Measurements from ENCODE around the gene SMOC2.
"Not testable (repeated sequence)": the region's sequence is repeated elsewhere in the genome, so short reads cannot be mapped to it uniquely, and the experiment has no call there.

Gene SMOC2

DNA sequence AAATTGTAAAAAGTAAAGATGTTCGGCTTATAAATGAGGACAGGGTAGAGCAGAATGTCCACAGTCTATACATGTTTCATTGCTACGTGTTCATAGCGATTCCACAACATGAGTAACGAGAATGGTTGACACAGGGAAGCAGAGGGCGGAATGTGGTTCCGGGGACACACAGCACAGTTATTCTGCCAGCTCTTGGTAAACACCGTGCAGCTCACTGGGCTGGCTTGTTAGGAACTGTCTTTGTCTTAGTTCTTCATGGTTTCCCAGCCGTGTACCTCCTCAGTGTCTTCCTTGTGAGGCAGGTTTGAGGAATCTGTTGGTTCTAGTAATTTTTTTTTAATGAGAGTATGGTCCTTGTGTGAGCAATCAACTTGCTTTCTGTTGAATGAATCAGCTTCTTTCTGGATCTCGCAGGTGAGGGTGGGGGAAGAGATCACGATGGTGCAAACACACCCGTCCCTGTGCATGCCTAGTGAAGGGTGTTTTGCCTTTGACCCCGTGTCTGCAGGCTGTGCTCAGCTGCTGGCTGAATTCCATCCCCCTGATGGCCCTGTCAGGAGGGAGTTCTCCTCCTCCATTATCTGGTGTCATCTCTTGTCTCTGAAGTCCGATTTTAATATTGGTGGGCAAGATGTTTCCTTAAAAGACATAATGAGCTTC, 168.2 kb downstream of the SMOC2 start:
- no peak for DNase-seq

DNA sequence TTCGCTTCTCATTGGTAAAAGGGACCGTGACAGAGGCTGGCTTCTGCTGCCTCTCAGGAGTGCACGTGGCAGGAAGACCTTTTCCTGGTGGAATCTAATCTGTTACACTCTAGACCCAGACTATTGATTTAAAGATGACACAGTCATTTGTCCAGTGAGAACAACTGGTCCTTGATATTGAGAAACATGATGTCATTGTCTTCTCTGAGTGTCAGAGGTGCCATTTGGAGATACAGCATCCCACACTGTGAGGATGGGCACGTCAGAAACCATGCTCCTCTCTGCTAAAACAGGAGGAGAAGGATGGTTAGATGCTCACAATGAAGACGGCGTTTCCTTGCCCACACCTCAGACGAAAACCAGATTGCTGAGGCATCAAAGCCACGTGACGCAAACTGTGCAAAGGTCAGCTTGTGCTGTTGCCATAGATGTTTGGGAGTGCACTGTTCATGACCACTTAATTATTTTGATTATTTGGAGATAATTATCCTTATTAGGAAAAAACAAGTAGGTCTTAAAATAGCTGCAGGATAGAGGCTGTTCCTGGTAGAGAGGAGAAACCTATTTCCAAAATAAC, 169.0 kb downstream of the SMOC2 start:
- no peak for DNase-seq

DNA sequence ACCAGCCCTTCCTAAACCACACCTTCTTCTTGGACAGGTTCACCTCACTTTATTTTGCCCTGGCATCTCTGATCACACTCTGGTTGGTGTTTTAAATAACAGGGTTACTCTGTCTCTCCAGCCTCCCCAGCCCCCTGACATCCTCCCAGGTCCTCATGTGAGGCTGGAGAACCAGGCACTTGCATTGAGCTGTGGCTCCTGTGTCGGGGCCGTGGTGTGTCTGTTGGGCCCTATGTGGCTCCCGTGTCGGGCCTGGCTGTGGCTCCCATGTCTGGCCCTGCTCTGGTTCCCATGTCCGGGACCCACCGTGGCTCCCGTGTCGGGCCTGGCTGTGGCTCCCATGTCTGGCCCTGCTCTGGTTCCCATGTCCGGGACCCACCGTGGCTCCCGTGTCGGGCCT, 170.0 kb downstream of the SMOC2 start:
- DNase-seq, result not testable (repeated sequence)

DNA sequence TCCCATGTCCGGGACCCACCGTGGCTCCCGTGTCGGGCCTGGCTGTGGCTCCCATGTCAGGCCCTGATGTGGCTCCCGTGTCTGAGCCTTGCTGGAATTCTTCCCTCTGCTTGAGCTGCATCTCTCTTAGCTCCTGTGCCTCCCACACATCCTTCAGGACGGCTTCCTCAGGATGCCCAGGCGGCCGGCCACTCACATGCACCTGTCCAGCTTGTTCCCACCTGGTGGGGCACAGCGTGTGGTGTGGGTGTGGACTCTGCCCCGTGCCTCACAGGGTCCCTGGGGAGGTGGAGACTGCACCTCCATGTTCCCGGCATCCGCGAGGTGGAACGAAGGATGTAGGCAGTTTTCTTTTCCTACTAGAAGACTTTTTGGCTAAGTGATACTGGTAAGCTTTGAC, 170.7 kb downstream of the SMOC2 start:
- no peak for DNase-seq

DNA sequence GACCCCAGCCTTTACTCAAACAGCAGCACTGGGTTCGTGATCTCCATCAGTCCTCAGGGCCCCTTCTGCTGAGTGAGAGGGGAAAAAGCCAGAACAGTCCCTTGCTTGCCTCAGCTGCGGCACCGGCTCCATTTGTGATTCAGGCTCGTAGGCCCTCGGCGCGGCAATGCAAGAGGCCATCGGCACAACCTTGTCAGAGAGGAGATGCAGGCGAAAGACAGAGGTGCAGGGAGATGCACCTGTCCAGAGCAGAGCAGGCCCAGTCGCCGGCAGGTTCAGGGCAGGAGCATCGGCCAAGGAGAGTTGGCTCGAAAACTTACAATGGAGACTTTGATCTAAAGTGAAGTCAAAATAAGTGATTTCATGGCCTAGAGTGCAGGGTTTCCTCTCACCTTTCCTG, 171.6 kb downstream of the SMOC2 start:
- no peak for DNase-seq

DNA sequence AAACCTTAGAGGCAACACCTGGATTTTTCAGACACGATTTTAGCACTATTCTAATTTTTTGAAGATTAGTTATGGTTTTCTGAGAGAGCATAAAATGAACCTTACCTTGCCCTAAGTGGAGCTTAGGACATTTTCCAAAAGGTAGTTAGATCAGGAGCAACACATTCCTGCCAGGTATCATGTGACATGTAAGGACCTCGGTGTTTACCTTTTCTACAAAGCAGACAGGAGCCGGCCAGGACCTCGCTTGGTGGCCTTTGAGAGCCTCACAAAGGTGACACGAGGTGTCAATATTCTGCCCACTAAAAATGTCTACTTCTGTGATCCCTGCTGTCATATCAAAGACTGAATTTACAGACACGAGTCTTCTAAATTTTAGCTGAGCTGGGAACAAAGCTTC, 174.9 kb downstream of the SMOC2 start:
- DNase-seq, result no peak

DNA sequence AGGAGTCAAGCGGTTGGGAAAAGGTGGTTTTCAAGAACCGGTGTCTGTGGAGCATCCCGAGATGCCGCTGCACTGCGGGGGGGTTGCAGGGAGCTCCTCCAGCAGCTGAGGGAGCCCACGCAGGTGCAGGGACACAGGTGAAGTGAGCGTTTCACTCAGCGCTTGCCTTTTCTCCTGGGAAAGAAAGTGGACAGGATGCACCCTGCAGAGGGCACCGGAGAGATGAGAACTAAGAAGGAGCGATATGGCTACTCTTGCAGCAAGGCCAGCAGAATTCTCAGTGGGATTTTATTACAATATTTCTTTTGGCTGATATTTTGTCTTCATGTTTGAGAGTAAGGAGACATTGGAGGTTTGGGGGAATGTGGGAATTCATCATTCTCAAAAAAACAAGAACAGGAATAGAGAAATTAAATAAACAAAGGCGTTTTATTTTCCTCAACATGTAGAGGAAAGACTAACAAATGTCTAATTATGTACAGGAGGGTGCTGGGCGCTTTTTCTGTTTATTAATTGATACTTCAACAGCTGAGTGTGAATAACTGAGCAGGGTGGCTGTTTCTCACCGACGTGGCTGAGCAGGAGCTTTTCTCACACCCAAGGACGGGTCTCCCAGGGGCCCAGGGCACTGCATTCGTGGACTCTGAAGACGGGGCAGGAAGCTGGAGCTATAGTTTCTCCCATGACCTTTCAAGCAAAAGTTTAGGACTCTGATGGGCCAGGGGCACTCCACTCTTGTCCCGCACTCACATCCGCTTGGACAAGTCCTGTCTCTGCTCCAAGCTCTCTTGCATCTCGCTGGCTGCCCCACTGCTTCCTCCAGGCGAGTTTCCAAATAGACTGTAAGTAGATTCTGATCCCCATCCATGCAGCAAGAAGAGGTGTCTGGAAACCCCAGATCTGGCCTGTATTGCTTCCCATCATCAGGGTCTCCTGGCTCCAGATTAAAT, 176.1 kb downstream of the SMOC2 start:
- no peak for DNase-seq

DNA sequence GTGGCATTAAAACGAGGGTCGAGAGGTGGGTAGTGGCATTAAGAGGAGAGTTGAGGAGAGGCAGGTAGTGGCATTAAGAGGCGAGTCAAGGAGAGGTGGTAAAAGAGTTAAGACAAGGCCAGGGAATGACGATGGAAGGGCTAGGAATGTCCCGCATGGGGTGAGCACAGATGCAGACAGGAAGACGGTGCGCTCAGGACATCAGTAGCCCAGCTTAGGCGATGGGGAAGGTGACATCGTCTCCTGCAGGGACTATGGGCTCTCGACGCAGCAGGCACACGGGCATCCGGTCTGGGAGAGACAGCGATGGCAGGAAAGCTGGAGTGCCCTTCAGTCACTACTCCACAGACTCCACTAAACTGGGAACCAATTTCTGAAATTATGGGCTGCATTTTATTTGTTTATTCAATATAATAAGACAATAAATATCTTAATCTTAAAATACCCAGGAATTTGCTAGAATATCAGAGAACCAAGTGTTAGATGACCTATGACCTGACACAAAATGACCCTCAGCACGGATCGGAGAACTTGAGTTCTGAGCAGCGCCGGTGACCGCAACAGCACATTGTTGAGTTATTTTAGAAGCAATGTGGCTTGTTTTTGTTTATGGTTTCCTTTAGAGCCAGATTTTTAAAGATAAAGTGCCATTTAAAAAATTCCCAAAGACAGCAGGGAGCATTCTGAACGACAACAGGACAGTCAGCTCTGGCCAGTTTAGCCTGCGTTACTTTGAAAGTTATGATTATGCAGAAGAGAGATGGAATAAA, 177.7 kb downstream of the SMOC2 start:
- no peak for DNase-seq

DNA sequence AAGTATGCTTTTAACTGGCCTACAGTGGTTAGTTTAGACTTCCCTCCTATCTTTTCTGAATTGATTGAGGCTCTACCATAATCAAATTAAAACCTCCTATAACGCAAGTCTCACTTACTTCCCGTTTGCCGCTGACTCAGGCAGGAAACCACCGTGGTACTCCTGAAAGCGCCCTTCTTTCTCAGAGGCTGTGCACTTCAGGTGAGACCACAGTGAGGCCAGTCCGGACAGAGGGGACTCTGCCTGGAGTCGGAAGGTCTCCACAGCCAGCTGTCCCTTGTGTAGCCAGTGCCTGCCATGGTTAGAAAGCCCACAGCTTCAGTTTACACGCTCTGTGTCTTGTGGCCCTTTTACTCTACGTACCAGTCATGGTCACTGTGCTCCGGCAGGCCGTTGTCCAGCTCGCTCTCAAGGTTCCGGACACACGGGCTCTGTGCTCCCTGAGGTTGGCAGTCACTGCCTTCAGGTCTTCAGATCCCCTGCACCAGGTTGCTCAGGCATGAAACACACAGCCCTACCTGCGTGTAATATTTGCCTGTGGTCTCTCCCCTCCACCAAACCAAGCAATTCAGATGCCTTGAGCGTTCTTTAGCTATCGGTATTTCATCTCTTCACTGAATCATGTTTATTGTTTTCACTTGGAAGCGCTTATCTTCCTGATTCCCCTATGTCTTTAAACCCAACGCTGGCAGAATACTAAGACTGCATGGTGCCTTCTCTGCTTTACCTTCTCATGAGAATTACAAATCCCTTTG, 178.8 kb downstream of the SMOC2 start:
- no peak for DNase-seq

DNA sequence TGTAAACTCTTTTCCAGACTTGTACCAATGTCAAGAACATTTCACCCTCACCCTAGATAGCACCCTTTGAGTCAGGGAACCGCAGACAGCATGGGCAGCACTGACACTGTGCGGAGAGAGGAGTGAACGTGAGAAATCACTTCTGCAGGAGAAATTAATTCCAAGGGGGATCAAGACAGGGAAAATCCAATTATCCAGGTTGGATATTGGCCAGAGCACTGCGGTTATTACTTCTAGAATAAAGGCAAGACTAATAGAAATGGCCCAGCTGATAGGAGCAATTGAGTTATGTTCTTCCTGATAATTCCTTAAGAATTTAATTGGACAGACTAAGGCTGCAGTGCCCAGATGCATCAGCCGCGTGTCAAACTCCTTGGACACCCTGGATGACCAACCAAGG, 179.6 kb downstream of the SMOC2 start:
- DNase-seq, result no peak

DNA sequence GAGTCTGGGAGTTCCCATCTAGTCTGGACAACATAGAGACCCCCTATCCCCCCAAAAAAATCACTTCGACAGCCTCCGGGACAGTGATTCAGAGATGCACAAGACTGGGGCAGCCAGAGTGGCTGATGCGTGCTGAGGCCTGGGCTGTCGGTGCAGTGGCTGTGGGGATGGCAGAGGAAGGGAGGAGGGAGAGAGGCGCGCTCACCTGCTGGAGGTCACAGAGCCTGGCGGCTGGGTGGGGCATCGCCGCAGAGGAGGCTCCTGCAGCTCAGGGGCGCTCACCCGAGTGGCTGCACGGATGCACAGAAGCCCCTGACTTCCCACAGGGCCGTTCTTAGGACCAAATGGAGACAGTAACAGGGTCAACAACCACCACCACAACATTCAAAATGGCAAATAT, 182.8 kb downstream of the SMOC2 start:
- no peak for DNase-seq

DNA sequence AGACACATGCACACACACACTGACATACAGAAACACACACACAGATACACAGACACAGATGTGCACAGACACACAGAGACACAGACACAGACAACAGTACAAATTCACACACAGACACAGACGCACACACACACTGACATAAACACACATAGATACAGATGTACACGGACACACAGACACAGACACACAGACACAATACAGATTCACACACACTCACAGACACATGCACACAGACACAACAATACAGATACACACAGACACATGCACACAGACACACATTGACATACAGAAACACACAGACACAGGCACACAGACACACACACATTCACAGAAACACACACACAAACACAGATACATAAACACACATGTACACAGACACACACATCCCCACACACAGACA, 183.6 kb downstream of the SMOC2 start:
- no peak for DNase-seq

DNA sequence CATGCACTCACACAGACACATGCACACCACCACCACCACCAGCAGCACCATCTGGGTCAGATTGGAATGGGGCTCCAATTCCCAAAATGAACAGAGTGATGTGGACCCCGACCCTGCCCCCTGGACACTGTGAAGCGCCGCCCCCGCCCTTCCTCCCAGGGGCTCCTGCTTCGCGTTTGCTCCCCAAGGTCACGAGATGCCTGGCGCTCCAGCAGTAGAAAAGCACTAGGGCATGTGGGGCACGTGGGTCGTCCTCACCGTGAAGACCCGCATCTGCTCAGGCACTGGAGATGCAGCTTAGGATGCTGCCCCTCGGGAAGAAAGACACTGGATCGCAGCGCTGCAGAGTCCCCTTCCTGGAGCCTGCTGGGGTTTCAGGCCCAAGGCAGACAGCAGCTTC, 184.0 kb downstream of the SMOC2 start:
- no peak for DNase-seq

DNA sequence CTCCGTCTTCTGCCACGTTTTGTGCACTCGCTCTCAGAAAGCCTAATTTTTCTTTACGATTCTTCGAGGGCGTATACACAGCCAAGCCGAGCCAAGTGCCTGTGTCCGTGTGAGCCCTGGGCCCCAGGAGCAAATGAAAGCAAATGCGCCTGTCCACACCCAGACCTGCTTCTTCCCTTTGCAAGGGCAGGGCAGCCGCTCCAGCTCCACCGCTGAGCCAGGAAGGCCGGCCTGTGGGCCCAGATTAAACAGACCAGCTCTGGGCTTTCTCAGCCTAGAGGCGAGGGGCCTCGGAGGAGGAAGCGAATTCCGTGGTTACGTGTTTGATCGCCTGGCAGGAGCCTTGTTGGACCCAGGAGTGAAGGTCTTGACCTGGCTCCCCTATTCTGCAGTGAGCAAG, 184.6 kb downstream of the SMOC2 start:
- no peak for DNase-seq

DNA sequence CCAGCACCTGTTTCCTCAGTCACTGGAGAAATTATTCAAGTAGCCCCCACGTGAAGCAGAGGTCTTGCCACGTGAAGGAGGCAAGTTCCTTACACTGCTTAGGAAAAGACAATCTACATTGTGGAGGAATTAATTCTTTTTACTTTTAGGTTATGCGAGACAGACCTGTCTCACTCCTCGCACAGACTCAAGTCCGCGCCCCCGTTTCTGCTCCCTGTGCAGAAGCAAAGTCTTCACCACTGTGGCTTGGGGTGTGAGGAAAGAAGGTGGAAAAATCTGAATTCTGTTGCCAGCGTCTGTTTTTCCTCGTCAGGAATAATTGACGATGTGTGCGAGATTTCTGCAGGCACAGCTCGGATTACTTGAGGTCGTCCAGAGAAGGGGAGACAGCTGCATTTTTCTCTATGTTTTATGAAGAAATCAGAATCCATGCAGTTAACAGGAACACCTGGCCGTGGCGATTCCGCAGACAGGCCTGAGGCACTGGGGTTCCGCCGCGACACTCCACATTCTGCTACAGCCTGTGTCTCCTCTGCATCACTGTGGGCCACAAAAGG, 185.1 kb downstream of the SMOC2 start:
- no peak for DNase-seq

DNA sequence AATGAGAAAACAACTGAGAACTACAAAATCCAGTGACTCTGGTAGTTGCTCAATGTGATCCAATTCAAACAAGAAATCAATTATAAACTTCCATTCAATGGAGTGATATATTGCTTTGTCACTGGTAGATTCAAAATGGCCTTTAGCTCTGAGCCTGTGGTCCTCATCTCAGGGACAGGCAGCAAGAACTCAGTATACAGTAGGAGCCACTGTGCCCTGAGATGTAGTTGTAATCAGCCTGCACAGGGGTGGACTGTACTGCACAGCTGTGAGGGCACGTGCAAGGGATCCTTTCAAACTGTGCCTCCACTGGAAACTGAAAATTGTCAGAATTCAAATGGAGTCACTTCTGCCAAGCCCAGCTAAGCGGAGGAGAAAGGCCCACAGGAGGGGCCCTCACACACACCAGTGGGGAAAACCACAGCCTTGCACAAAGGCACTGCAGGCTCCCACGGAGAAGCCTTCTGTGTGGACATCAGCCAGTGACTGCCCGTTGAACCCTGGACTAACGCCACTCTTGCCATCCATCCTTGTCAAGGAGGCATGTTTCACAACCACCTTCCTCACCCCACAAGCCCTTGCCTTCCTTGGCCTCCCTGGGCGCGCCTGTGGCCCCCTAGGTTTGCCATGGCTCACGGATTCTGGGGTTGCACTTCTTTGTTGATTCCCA, 186.7 kb downstream of the SMOC2 start:
- no peak for DNase-seq

DNA sequence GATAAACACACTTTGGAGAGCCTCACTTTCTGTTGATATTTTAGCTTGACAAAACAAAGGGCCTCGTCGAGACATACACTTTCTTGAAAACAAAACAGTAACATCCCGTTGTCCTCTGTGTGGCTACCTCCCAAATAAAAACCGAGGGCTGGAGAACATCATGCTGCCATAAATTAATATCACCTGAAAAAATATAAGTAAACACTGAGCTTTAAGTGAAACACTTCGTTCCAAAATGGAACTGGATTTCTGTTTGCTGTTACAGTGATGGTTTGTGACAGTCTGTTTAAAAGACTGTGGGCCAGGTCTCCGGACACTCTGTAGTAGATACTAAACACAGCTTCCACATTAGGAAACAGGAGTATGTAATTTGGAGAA, 187.2 kb downstream of the SMOC2 start:
- no peak for DNase-seq

DNA sequence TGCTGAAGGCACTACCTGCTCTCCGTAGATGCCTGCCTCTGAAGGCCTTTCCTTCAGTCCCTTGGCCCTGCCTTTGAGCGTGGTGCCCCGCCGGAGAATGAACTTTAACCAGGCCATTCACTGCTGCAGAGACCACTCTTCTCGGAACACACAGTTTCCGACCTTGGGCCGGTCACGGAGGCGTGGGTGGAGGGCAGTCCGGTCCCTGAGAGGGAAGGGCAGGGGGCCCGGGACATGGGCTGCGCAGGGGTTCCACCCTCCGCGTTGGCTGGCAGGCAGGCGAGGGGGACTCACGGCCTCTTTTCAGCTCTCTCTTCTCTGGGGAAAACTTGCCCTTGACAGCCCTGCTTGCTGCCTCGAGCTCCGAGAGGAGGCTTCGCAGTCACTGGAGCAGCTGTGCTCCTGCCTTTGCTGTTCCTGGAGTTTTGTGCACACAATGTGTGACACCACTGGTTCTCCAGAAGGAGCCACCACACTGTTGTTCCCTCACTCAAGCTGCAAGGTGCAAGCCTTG, 187.8 kb downstream of the SMOC2 start:
- DNase-seq, result no peak

DNA sequence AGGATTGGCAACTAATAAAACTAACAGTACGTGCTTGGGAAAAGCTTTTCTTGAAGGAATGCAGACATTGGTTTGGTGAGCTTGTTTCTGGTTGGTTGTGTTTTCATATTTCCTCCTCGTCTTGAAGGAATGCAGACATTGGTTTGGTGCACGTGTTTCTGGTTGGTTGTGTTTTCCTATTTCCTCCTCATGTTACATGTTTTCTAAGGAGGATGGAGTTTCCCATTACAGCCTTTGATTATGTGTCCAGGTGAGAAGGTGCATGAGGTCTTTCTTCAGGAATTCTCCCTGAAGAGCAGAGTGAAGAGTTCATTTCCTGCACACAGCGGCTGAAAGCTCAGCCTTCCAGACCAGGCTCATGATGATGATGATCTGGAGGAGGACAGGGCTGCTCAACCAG, 190.6 kb downstream of the SMOC2 start:
- DNase-seq, result no peak

DNA sequence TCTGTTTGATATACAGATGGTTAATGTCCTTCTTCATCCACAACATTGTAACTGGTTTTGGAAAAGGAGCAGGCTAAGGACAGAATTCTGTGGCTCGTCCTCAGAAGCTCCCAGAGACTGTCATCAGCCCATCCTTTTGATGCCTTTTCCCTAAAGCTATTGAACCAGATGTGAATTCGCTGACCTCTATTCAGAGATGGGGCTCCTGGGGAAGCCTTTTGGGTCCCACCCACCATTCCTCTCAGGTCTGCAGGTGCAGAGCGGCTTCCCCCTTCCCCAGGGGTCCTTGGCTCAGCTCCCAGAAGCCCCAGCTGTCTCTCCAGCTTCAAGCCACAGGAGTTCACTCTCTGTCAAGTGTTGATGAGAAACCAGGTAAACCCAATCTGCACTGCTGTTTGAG, 191.7 kb downstream of the SMOC2 start:
- no peak for DNase-seq

DNA sequence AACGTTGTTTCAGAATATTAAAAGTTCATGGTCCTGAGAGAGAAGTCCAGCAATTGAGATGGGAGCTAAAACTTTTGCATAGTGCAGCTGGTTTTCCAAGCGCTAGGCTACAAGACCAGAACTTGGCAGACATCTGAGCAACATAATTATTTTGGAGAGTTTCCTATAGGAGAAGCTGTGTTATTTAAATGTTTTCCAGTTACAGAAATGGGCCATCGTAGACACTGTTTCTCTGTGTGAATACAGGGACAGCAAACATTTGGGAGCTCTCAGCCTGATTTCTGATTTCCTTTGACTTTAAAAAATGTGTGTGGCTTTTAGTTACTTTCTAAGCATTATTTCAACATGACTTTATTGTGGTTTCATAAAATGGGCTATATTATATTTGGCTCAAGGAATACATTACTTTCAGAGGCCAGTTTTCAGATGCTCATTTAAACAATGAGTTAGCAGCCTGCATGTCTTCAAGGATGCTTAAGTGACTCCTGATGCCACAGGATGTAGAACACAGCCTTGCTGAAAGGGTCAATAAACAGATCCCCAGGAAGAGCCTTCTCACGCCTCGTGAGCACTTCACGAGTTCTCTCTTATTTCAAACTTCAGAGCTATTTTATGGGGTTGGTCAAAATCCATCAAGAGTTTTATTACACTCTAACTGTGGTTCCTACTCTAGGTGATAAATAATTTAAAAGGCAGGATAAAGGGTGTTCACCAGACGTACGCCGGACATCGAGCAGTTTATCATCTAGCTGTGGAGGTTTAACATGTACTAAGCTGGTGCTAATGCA, 193.8 kb downstream of the SMOC2 start:
- no peak for DNase-seq
